ENCODE results near the gene CDC16.

DNA sequence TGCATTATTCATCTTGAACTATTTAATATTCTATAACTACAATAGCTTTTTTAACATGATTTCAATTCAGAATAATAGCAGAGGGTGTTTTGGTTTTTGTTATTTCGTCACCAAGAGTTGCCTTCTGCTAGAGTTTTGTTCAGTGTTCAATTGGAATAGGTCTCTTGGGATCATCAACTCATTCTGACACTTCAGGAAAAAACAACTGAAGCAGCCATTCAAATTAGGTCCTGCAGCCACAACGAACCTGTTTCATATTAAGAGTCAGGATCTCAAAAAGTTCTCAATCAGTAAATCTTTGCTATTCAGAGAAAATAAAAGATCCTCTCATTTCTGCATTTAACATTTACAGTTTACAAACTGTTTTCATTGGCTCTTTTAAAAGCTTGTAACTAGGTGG, 77.2 kb downstream of the CDC16 start:
- TF ChIP-seq, protein P1, sequence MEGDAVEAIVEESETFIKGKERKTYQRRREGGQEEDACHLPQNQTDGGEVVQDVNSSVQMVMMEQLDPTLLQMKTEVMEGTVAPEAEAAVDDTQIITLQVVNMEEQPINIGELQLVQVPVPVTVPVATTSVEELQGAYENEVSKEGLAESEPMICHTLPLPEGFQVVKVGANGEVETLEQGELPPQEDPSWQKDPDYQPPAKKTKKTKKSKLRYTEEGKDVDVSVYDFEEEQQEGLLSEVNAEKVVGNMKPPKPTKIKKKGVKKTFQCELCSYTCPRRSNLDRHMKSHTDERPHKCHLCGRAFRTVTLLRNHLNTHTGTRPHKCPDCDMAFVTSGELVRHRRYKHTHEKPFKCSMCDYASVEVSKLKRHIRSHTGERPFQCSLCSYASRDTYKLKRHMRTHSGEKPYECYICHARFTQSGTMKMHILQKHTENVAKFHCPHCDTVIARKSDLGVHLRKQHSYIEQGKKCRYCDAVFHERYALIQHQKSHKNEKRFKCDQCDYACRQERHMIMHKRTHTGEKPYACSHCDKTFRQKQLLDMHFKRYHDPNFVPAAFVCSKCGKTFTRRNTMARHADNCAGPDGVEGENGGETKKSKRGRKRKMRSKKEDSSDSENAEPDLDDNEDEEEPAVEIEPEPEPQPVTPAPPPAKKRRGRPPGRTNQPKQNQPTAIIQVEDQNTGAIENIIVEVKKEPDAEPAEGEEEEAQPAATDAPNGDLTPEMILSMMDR (IDR thresholded peaks at IDR 0.05) = no peak
- no peak for TF ChIP-seq POLR2A (IDR thresholded peaks at IDR 0.05)

Data from Peyer's patch (tissue), 4 donors.